PC-9 (cell line): ENCODE data around the gene AEBP1. TPM values are rescaled to one million over a fixed set of nuclear protein-coding genes. Genes with fewer than 3 reads are reported as not detected.

Experiments
- BruUV-seq: library from RNA; stranded (reverse); fragments of 400-500 nt; replicated peaks from 2 replicates; lab custom pipeline; 2021; lab: Mats Ljungman, UMichigan
- CTCF ChIA-PET: fragments of 300-600 bp; sonication (Branson Sonifier 250); formaldehyde crosslinking; loops from one replicate; lab custom pipeline; 2022; ENCODE audit warnings: antibody characterized with exemption; lab: Charles Lee
- POLR2A ChIA-PET: fragments of 300-600 bp; sonication (Branson Sonifier 250); formaldehyde crosslinking; loops from one replicate; lab custom pipeline; 2022; ENCODE audit warnings: antibody characterized with exemption; ENCODE audit not compliant: unreplicated experiment; lab: Charles Lee
- DNase-seq, 2 experiments: peaks; one replicate each; pipeline versions ENCODE4 v3.0.0 to v3.0.0-alpha.2; 2015 to 2022; ENCODE audit warnings: mixed read lengths in 1 of 2
- H2AFZ ChIP-seq: fragments of 200-600 bp; sonication (generic); 2 replicates; pipeline ENCODE4 v1.8.1; 2017; ENCODE audit warnings: antibody characterized with exemption
- H3F3A ChIP-seq: fragments of 200-600 bp; sonication (generic); 2 replicates; pipeline ENCODE4 v1.8.1; 2017; ENCODE audit warnings: antibody characterized with exemption, mild to moderate bottlenecking, low read depth; ENCODE audit not compliant: insufficient read depth
- H3K27ac ChIP-seq: fragments of 200-600 bp; sonication (generic); 2 replicates; pipeline ENCODE4 v1.6.1; 2016; ENCODE audit warnings: mixed run types
- H3K27me3 ChIP-seq: fragments of 200-600 bp; sonication (generic); 2 replicates; pipeline ENCODE4 v1.6.1; 2016; ENCODE audit warnings: low read depth, mixed run types; ENCODE audit not compliant: insufficient read depth
- H3K36me3 ChIP-seq: fragments of 200-600 bp; sonication (generic); 2 replicates; pipeline ENCODE4 v1.6.1; 2016; ENCODE audit warnings: low read depth, mixed run types
- H3K4me1 ChIP-seq: fragments of 200-600 bp; sonication (generic); replicated peaks from 2 replicates; pipeline ENCODE4 v1.6.1; 2016; ENCODE audit warnings: mixed run types; ENCODE audit not compliant: insufficient read depth
- H3K4me2 ChIP-seq: fragments of 200-600 bp; sonication (generic); 2 replicates; pipeline ENCODE4 v1.6.1; 2017; ENCODE audit warnings: mixed run types
- H3K4me3 ChIP-seq: fragments of 200-600 bp; sonication (generic); 2 replicates; pipeline ENCODE4 v1.6.1; 2016; ENCODE audit warnings: mixed run types
- H3K79me2 ChIP-seq: fragments of 200-600 bp; sonication (generic); 2 replicates; pipeline ENCODE4 v1.6.1; 2017; ENCODE audit warnings: low read depth, mixed run types
- H3K9me2 ChIP-seq: fragments of 200-600 bp; sonication (generic); 2 replicates; pipeline ENCODE4 v1.8.1; 2017; ENCODE audit warnings: mild to moderate bottlenecking; ENCODE audit not compliant: insufficient read depth
- H3K9me3 ChIP-seq: fragments of 200-600 bp; sonication (generic); 2 replicates; pipeline ENCODE4 v1.8.1; 2016; ENCODE audit warnings: low read depth; ENCODE audit not compliant: insufficient read depth
- H4K20me1 ChIP-seq: fragments of 200-600 bp; sonication (generic); 2 replicates; pipeline ENCODE4 v1.8.1; 2017; ENCODE audit not compliant: insufficient read depth
- EZH2 ChIP-seq: fragments of 200-600 bp; sonication (generic); IDR thresholded peaks from 2 replicates; pipeline ENCODE4 v1.8.0; 2017; ENCODE audit warnings: antibody characterized with exemption, low read depth
- intact Hi-C: fragments of 100-400 bp; cut with micrococcal nuclease; formaldehyde crosslinking; loops from one replicate; pipeline ENCODE4 v1.10.0; 2022; ENCODE audit not compliant: unreplicated experiment
- total RNA-seq: library from RNA; stranded (reverse); gene quantifications from 2 replicates; pipeline ENCODE4 v1.2.3, GENCODE V29; 2021
- TF ChIP-seq, protein P1 (sequence below): fragments of 200-600 bp; sonication (generic); conservative IDR thresholded peaks from 2 replicates; pipeline ENCODE4 v1.6.1; 2017; ENCODE audit warnings: mixed run types, antibody characterized with exemption, mild to moderate bottlenecking, moderate library complexity

The AEBP1 gene
- total RNA-seq, 1 experiment from 2014 or later, result 0.33 TPM

DNA sequence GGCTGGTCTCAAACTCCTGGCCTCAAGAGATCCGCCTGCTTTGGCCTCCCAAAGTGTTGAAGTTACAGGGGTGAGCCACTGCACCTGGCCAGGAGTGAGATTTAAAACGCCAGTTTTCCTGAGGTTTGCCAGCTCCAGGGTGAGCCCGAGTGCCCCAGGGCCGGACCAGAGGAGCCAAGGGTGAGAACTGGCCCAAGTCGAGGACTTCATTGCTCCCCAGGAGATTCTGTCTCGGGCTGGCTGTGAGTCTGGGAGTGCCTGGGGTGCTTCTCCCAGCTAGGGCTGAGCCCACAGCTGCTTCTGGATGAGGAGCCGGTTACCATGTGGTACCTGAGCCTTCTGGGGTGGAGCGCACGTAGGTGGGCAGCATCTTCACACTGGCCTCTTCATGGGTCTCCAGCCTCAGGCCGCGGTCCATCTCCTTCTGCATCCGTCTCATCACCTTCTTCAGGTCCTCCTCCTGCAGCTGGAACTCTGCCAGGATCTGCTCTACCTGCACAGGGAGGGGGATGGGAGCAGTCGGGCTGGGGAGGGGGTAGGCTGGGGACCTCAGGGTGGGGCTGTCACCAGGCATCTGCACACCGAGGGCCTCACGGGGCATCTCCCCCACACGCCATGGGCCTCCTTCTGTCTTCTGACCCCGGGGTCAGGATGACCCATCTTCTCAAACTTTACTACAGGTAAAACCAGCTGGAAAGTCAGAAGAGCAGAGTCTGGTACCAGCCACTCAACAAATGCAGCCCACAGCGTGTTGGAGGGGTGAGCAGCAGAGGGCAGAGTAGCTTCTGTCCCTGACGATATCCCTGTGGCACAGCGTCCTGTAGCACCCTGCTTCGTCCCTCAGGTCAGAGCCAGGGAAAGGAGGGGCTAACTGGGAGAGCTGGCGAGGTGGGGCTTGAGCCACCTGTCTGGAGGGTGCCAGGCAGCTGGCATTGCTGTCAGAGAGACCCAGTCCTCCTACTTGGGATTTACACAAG, 49.1 kb downstream of the AEBP1 start:
- ChIA-PET POLR2A (interaction anchor here (0.6 kb wide), 1 partner anchor 644 kb away, joined by 7 read pairs; no protein-coding TSS in a partner anchor), CTCF (interaction anchor here (1.1 kb wide), 1 partner anchor 30 kb away, joined by 9 read pairs; no protein-coding TSS in a partner anchor)
- Histone ChIP-seq H3K27ac (no peak overlapping the region), H2AFZ (no peak overlapping the region), H3K4me1 (peaks cover 14% of the 10 kb centered on the region), H3F3A (no peaks in the 10 kb centered on the region), H3K79me2 (no peaks in the 10 kb centered on the region), H3K9me2 (no peaks in the 10 kb centered on the region), H3K4me2 (no peak overlapping the region), H3K9me3 (no peaks in the 10 kb centered on the region), H4K20me1 (no peaks in the 10 kb centered on the region), H3K36me3 (no peaks in the 10 kb centered on the region), H3K4me3 (no peak overlapping the region), H3K27me3 (no peaks in the 10 kb centered on the region)
- no TSS peak for BruUV-seq
- no peak for DNase-seq
- TF ChIP-seq EZH2, result no peak
- TF ChIP-seq, protein P1, sequence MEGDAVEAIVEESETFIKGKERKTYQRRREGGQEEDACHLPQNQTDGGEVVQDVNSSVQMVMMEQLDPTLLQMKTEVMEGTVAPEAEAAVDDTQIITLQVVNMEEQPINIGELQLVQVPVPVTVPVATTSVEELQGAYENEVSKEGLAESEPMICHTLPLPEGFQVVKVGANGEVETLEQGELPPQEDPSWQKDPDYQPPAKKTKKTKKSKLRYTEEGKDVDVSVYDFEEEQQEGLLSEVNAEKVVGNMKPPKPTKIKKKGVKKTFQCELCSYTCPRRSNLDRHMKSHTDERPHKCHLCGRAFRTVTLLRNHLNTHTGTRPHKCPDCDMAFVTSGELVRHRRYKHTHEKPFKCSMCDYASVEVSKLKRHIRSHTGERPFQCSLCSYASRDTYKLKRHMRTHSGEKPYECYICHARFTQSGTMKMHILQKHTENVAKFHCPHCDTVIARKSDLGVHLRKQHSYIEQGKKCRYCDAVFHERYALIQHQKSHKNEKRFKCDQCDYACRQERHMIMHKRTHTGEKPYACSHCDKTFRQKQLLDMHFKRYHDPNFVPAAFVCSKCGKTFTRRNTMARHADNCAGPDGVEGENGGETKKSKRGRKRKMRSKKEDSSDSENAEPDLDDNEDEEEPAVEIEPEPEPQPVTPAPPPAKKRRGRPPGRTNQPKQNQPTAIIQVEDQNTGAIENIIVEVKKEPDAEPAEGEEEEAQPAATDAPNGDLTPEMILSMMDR, result no peak
- intact Hi-C loops, result no loop called here

GRCh38 chr7:44153948-44154335, 49.8 kb downstream of the AEBP1 start:
- no peak overlapping the region for H2AFZ ChIP-seq
- no peaks in the 10 kb centered on the region for H4K20me1 ChIP-seq
- CTCF ChIA-PET, result no interaction called here
- BruUV-seq, result no TSS peak
- H3K27me3 ChIP-seq, result no peaks in the 10 kb centered on the region
- H3K4me3 ChIP-seq, result no peak overlapping the region
- H3K9me3 ChIP-seq, result no peaks in the 10 kb centered on the region
- intact Hi-C loops, result no loop called here
- no peaks in the 10 kb centered on the region for H3K9me2 ChIP-seq
- no peak overlapping the region for H3K4me2 ChIP-seq
- no peaks in the 10 kb centered on the region for H3F3A ChIP-seq
- TF ChIP-seq, protein P1, result no peak
- TF ChIP-seq EZH2, result no peak
- H3K27ac ChIP-seq, result no peak overlapping the region
- H3K36me3 ChIP-seq, result no peaks in the 10 kb centered on the region
- no peaks in the 10 kb centered on the region for H3K79me2 ChIP-seq
- POLR2A ChIA-PET, result no interaction called here
- no peak for DNase-seq
- peaks cover 14% of the 10 kb centered on the region for H3K4me1 ChIP-seq

GRCh38 chr7:44154703-44155102, 50.6 kb downstream of the AEBP1 start:
- BruUV-seq, result no TSS peak

More at GRCh38 chr7:44154703-44155102, 50.6 kb downstream of the AEBP1 start:
- H3K79me2 ChIP-seq, result no peaks in the 10 kb centered on the region
- H2AFZ ChIP-seq, result no peak overlapping the region
- H3K36me3 ChIP-seq, result no peaks in the 10 kb centered on the region
- ChIA-PET CTCF (no interaction called here), POLR2A (interaction anchor here (0.7 kb wide), 1 partner anchor 81 kb away, joined by 4 read pairs; no protein-coding TSS in a partner anchor)
- H4K20me1 ChIP-seq, result no peaks in the 10 kb centered on the region
- peaks cover 14% of the 10 kb centered on the region for H3K4me1 ChIP-seq
- DNase-seq, result peak in 1 of 2 experiments; percentile 62
- H3K4me3 ChIP-seq, result no peak overlapping the region
- no peaks in the 10 kb centered on the region for H3K27me3 ChIP-seq
- no peak overlapping the region for H3K4me2 ChIP-seq
- no peaks in the 10 kb centered on the region for H3K9me2 ChIP-seq
- no peaks in the 10 kb centered on the region for H3K9me3 ChIP-seq
- TF ChIP-seq, protein P1, result no peak
- TF ChIP-seq EZH2, result no peak
- intact Hi-C loops, result no loop called here
- H3F3A ChIP-seq, result no peaks in the 10 kb centered on the region
- H3K27ac ChIP-seq, result no peak overlapping the region
